GM12878 (cell line): ENCODE data around the gene PPIF. TPM values are rescaled to one million over a fixed set of nuclear protein-coding genes. Genes with fewer than 3 reads are reported as not detected.

Experiments used
- ATAC-seq: fragments of 200-7000 bp; cut with Tn5 transposase; 3 replicates; pipeline ENCODE4 v1.9.1; 2020; ENCODE audit warnings: mild to moderate bottlenecking, moderate library complexity
- BruUV-seq: library from RNA; stranded (reverse); fragments of 400-500 nt; replicated peaks from 2 replicates; lab custom pipeline; 2021; lab: Mats Ljungman, UMichigan
- CTCF ChIA-PET: fragments of 300-600 bp; sonication (Branson Sonifier 250); formaldehyde crosslinking; extraction: SDS; loops from one replicate; lab custom pipeline; 2021; ENCODE audit warnings: inconsistent platforms; lab: Yijun Ruan, JAX
- POLR2A ChIA-PET: fragments of 350-600 bp; formaldehyde crosslinking; extraction: SDS; loops from one replicate; lab custom pipeline; 2021; ENCODE audit warnings: inconsistent platforms; lab: Charles Lee
- RAD21 ChIA-PET: fragments of 300-600 bp; sonication (Branson Sonifier 250); formaldehyde crosslinking; loops from one replicate; lab custom pipeline; 2023; ENCODE audit warnings: antibody characterized with exemption; ENCODE audit not compliant: unreplicated experiment; lab: Charles Lee
- SMC1A ChIA-PET: fragments of 300-600 bp; sonication (Branson Sonifier 250); formaldehyde crosslinking; loops from one replicate; lab custom pipeline; 2023; ENCODE audit not compliant: unreplicated experiment, uncharacterized antibody; lab: Charles Lee
- DNase-seq: peaks from one replicate; pipeline ENCODE4 v3.0.0-alpha.2; 2011; ENCODE audit warnings: low read depth, low spot score
- FAIRE-seq: peaks from 3 replicates; lab custom pipeline; 2011; peaks lifted over from hg19 to GRCh38; lab: Jason Lieb, UNC
- H2AFZ ChIP-seq: 2 replicates; pipeline ENCODE4 v1.6.0; 2011; ENCODE audit warnings: low read depth, low read length, control low read depth; ENCODE audit not compliant: control insufficient read depth
- H3K27ac ChIP-seq: 2 replicates; pipeline ENCODE4 v1.5.1; 2011; ENCODE audit warnings: control low read depth; ENCODE audit not compliant: control insufficient read depth, insufficient read depth
- H3K27me3 ChIP-seq, 2 experiments: replicated peaks in 1 of 2; 2 replicates each; pipeline versions ENCODE4 v1.6.0 to v1.6.1; 2011; ENCODE audit warnings: low read length in 1 of 2; ENCODE audit not compliant: control insufficient read depth in 2 of 2, insufficient read depth in 2 of 2
- H3K36me3 ChIP-seq, 2 experiments: 2 replicates each; pipeline ENCODE4 v1.5.1; 2011; ENCODE audit warnings: low read length in 1 of 2; ENCODE audit not compliant: control insufficient read depth in 2 of 2, insufficient read depth in 2 of 2
- H3K4me1 ChIP-seq: 2 replicates; pipeline ENCODE4 v1.6.1; 2011; ENCODE audit warnings: mild to moderate bottlenecking, low read length, moderate library complexity, mixed read lengths; ENCODE audit not compliant: control insufficient read depth, insufficient read depth
- H3K4me2 ChIP-seq: 2 replicates; pipeline ENCODE4 v1.6.0; 2011; ENCODE audit warnings: control low read depth; ENCODE audit not compliant: control insufficient read depth, insufficient read depth
- H3K4me3 ChIP-seq: fragments of 200-600 bp; sonication (generic); 2 replicates; pipeline ENCODE4 v1.5.1; 2016
- H3K79me2 ChIP-seq: 2 replicates; pipeline ENCODE4 v1.6.0; 2011; ENCODE audit warnings: low read length; ENCODE audit not compliant: control insufficient read depth, insufficient read depth
- H3K9ac ChIP-seq: 2 replicates; pipeline ENCODE4 v1.8.0; 2011; ENCODE audit warnings: low read length, control low read depth, mixed read lengths; ENCODE audit not compliant: control insufficient read depth, insufficient read depth
- H3K9me3 ChIP-seq: replicated peaks from 3 replicates; pipeline ENCODE4 v1.5.1; 2011; ENCODE audit warnings: mild to moderate bottlenecking, low read length; ENCODE audit not compliant: control insufficient read depth, insufficient read depth
- H4K20me1 ChIP-seq: 2 replicates; pipeline ENCODE4 v1.6.0; 2011; ENCODE audit not compliant: control insufficient read depth, insufficient read depth
- HCFC1 ChIP-seq: fragments of 150-350 bp; IDR thresholded peaks from 2 replicates; pipeline ENCODE4 v1.6.1; 2014; ENCODE audit warnings: low read length
- HDGF ChIP-seq: fragments of 450-650 bp; IDR thresholded peaks from 2 replicates; pipeline ENCODE4 v1.6.1; 2016; ENCODE audit warnings: antibody characterized with exemption
- IKZF1 ChIP-seq: fragments of 450-650 bp; conservative IDR thresholded peaks from 2 replicates; pipeline ENCODE4 v1.6.1; 2017; ENCODE audit warnings: antibody characterized with exemption, mild to moderate bottlenecking
- IKZF2 ChIP-seq, 2 experiments: fragments of 450-650 bp; IDR thresholded peaks; 2 replicates each; pipeline ENCODE4 v1.6.1; 2017; ENCODE audit warnings: mild to moderate bottlenecking in 2 of 2, moderate library complexity in 2 of 2
- JUNB ChIP-seq: IDR thresholded peaks from 2 replicates; pipeline ENCODE4 v1.6.1; 2016; ENCODE audit warnings: antibody characterized with exemption, mild to moderate bottlenecking
- MEF2B ChIP-seq: fragments of 450-650 bp; IDR thresholded peaks from 2 replicates; pipeline ENCODE4 v1.6.1; 2018; ENCODE audit warnings: mild to moderate bottlenecking, moderate library complexity; ENCODE audit not compliant: partially characterized antibody, poor library complexity, severe bottlenecking
- MYB ChIP-seq: fragments of 150-350 bp; IDR thresholded peaks from 2 replicates; pipeline ENCODE4 v1.6.1; 2014; ENCODE audit warnings: mild to moderate bottlenecking, low read depth, low read length, borderline replicate concordance
- NR2C2 ChIP-seq: IDR thresholded peaks from 2 replicates; pipeline ENCODE4 v1.6.1; 2011; ENCODE audit warnings: borderline replicate concordance, low read depth; ENCODE audit not compliant: control insufficient read depth, insufficient read length
- NRF1 ChIP-seq: conservative IDR thresholded peaks from 2 replicates; pipeline ENCODE4 v1.6.1; 2011; ENCODE audit warnings: mild to moderate bottlenecking, low read depth, low read length, improper control_type of control experiment
- RB1 ChIP-seq: fragments of 450-650 bp; formaldehyde crosslinking; IDR thresholded peaks from 2 replicates; pipeline ENCODE4 v1.6.1; 2017; ENCODE audit warnings: mild to moderate bottlenecking, borderline replicate concordance
- RBBP5 ChIP-seq: fragments of 200-600 bp; sonication (generic); conservative IDR thresholded peaks from 2 replicates; pipeline ENCODE4 v1.6.1; 2016
- RELB ChIP-seq: fragments of 450-650 bp; IDR thresholded peaks from 2 replicates; pipeline ENCODE4 v1.6.1; 2017; ENCODE audit warnings: low read depth, mild to moderate bottlenecking, moderate library complexity
- TARDBP ChIP-seq: IDR thresholded peaks from 2 replicates; pipeline ENCODE4 v1.6.1; 2016; ENCODE audit warnings: borderline replicate concordance
- TBL1XR1 ChIP-seq: IDR thresholded peaks from 2 replicates; pipeline ENCODE4 v1.6.1; 2012; ENCODE audit warnings: low read depth, low read length, improper control_type of control experiment
- ZNF207 ChIP-seq: fragments of 450-650 bp; IDR thresholded peaks from 2 replicates; pipeline ENCODE4 v1.6.1; 2014; ENCODE audit warnings: antibody characterized with exemption, mild to moderate bottlenecking, borderline replicate concordance
- WGBS: methylation state at CpG from one replicate; pipeline ENCODE4 v1.1.6; 2016; ENCODE audit warnings: low lambda C conversion rate; ENCODE audit not compliant: insufficient replicate concordance, insufficient coverage; ENCODE audit errors: missing lambda C conversion rate; 5-methylcytosine and 5-hydroxymethylcytosine counted together
- in situ Hi-C: fragments of 300-500 bp; cut with MboI; formaldehyde crosslinking; loops from 9 replicates; pipeline ENCODE4 v1.14.3; 2018; ENCODE audit warnings: mixed read lengths
- intact Hi-C: fragments of 100-400 bp; cut with micrococcal nuclease; formaldehyde crosslinking; loops from one replicate; pipeline ENCODE4 v1.14.2; 2022; ENCODE audit not compliant: unreplicated experiment
- polyA plus RNA-seq, 11 experiments: library from polyadenylated mRNA; depleted of rRNA in 4 of 11; unstranded in 6 of 11; stranded (reverse) in 5 of 11; fragments of >200 nt; fragmentation: Nextera tagmentation in 4 of 11; fragmentation: Illumina TruSeq in 1 of 11; extraction: Ambion mirVana in 4 of 11; extraction: Trizol in 1 of 11; gene quantifications; 1 replicate in 1 of 11; 2 replicates in 10 of 11; pipeline versions ENCODE4 v1.2.1 to v1.2.3, GENCODE V29; 2011 to 2016; ENCODE audit warnings: inconsistent platforms in 2 of 11, missing spikeins in 2 of 11, low read depth in 1 of 11
- total RNA-seq, 4 experiments: library from RNA; depleted of rRNA in 3 of 4; stranded (reverse); fragments of >200 nt in 3 of 4; fragmentation: Illumina TruSeq in 1 of 4; extraction: Trizol in 1 of 4; gene quantifications; 2 replicates each; pipeline versions ENCODE4 v1.2.1 to v1.2.3, GENCODE V29; 2013 to 2021

The PPIF gene
- total and polyA plus RNA-seq, 10 of the 15 experiments (the other 5 are each of a cell fraction or from before 2014, with no cell fraction given), result 28.8 to 180 (median 128) TPM

GRCh38 chr10:79318369-79318768 lies 28.9 kb upstream of the PPIF start:
- ChIA-PET CTCF (interaction anchor here (0.9 to 3.4 kb wide), 4 partner anchors 13 to 69 kb away, joined by 3 to 18 read pairs (median 10); no protein-coding TSS in a partner anchor), RAD21 (interaction anchor here (1.1 to 2.9 kb wide), 6 partner anchors 12 to 72 kb away, joined by 3 to 9 read pairs (median 6); no protein-coding TSS in a partner anchor), SMC1A (interaction anchor here (1.0 to 2.8 kb wide), 6 partner anchors 12 to 34 kb away, joined by 3 to 18 read pairs (median 11); no protein-coding TSS in a partner anchor), POLR2A (interaction anchor here (0.6 to 2.1 kb wide), 5 partner anchors 13 to 70 kb away, joined by 3 to 11 read pairs (median 7); partner anchors contain the start of gene PPIF)
- TF ChIP-seq TARDBP, result no peak
- TF ChIP-seq HDGF, result peak; percentile 18; the same call in 1 of the 2 replicates
- Histone ChIP-seq H2AFZ (no peak overlapping the region), H3K36me3 (peaks cover 0 to 4% of the 10 kb centered on the region in 2 experiments; a peak in 2 of 4 replicates), H3K27me3 (no peaks in the 10 kb centered on the region), H3K79me2 (no peaks in the 10 kb centered on the region), H3K9me3 (no peaks in the 10 kb centered on the region; the same call in 2 of the 3 replicates), H3K4me3 (no peak overlapping the region), H3K27ac (peak overlapping the region; percentile 64), H3K4me1 (peaks cover 48% of the 10 kb centered on the region), H3K4me2 (peak overlapping the region; percentile 84; the same call in 1 of the 2 replicates), H3K9ac (peak overlapping the region; percentile 18; the same call in 1 of the 2 replicates), H4K20me1 (no peaks in the 10 kb centered on the region)
- DNase-seq, result no peak
- in situ Hi-C loops, result no loop called here
- no TSS peak for BruUV-seq
- ATAC-seq, result no peak
- intact Hi-C loops, result no loop called here
- no peak for FAIRE-seq
- WGBS, result 93% methylated on average over 5 of the region's 5 CpGs

- RAD21 ChIA-PET, result interaction anchor here (1.1 to 2.3 kb wide), 2 partner anchors 35 to 71 kb away, joined by 3 to 9 read pairs; no protein-coding TSS in a partner anchor
- H3K79me2 ChIP-seq, result no peaks in the 10 kb centered on the region
- H3K4me1 ChIP-seq, result peaks cover 52% of the 10 kb centered on the region
- CTCF ChIA-PET, result interaction anchor here (0.7 to 3.4 kb wide), 5 partner anchors 12 to 80 kb away, joined by 3 to 14 read pairs (median 6); no protein-coding TSS in a partner anchor
- H3K27ac ChIP-seq, result no peak overlapping the region
- FAIRE-seq (no peak), DNase-seq (no peak), ATAC-seq (no peak)
- peaks cover 0 to 2% of the 10 kb centered on the region in 2 experiments; a peak in 1 of 4 replicates for H3K36me3 ChIP-seq
- POLR2A ChIA-PET, result interaction anchor here (1.0 to 2.1 kb wide), 4 partner anchors 11 to 71 kb away, joined by 3 to 9 read pairs (median 5); partner anchors contain the start of gene PPIF
- no peak overlapping the region for H2AFZ ChIP-seq
- intact Hi-C loops (no loop called here), in situ Hi-C loops (no loop called here)
- H3K4me3 ChIP-seq, result no peak overlapping the region
- H3K27me3 ChIP-seq, result no peaks in the 10 kb centered on the region
- H3K4me2 ChIP-seq, result no peak overlapping the region
- no peaks in the 10 kb centered on the region for H4K20me1 ChIP-seq
- no peak overlapping the region for H3K9ac ChIP-seq
- no TSS peak for BruUV-seq
- 88% methylated on average over 11 of the region's 11 CpGs for WGBS
- SMC1A ChIA-PET, result interaction anchor here (2.8 kb wide), 2 partner anchors 29 to 32 kb away, joined by 9 to 14 read pairs; no protein-coding TSS in a partner anchor
- H3K9me3 ChIP-seq, result no peaks in the 10 kb centered on the region; the same call in 2 of the 3 replicates
- no peak for TF ChIP-seq TARDBP
- no peak for TF ChIP-seq MEF2B
- TF ChIP-seq RBBP5, result no peak
- no peak for TF ChIP-seq NR2C2
- TF ChIP-seq IKZF2 (IDR thresholded peaks at IDR 0.05), result no peak
- no peak for TF ChIP-seq RELB
- no peak for TF ChIP-seq NRF1
- TF ChIP-seq HCFC1, result no peak
- no peak for TF ChIP-seq RB1
- no peak for TF ChIP-seq IKZF1
- TF ChIP-seq MYB, result no peak
- TF ChIP-seq TBL1XR1, result no peak
- no peak for TF ChIP-seq ZNF207
- no peak for TF ChIP-seq JUNB
These were observed 28.0 kb upstream of the PPIF start for GRCh38 chr10:79319115-79319771.
